22Rv1 (cell line): ENCODE measurements around the gene AHCYL2.
"Not testable (repeated sequence)": the region's sequence is repeated elsewhere in the genome, so short reads cannot be mapped to it uniquely, and the experiment has no call there.

Source experiments
- CTCF ChIP-seq: fragments of 450-650 bp; IDR thresholded peaks from 2 replicates; pipeline ENCODE4 v1.5.1; 2017; ENCODE audit warnings: mild to moderate bottlenecking
- ZFX ChIP-seq: fragments of 450-650 bp; IDR thresholded peaks from 2 replicates; pipeline ENCODE4 v1.6.1; 2017; ENCODE audit warnings: antibody characterized with exemption, borderline replicate concordance

GRCh38 chr7:129353104-129353503 is 128.3 kb downstream of the AHCYL2 start:
- TF ChIP-seq CTCF, ZFX: not testable (repeated sequence)
